Measurements from ENCODE around the gene CAPS.

Gene CAPS

DNA sequence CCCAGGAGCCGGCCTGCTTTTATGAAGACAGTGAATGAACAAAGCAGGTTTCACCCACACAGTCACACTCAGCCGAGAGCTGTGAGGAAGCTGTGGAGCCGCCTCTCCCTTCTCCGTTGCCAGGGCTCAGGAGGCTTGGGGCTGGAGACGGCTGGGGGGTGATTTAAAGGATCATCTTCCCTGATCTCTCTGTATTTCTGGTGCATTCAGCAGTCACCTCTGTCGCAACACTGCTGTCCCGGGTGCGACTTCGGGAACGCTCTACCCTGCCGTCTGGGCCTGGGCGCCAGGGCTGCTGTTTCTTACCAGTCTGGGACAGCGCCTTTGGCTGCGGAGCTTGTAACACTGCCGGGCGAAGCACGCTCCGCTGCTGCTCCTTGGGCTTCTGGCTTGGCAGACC is 18.1 kb downstream of the CAPS start:
- no peak for ATAC-seq
- TF ChIP-seq SNAI2 (CRISPR knock-in tag; IDR thresholded peaks at IDR 0.05), result no peak
- TF ChIP-seq ESRRG (CRISPR knock-in tag; IDR thresholded peaks at IDR 0.05), result no peak
- TF ChIP-seq ZFP30 (CRISPR knock-in tag; IDR thresholded peaks at IDR 0.05), result no peak
- TF ChIP-seq ARNTL (CRISPR knock-in tag; IDR thresholded peaks at IDR 0.05; ENCODE audit: borderline replicate concordance, low read depth), result no peak
- no peak for TF ChIP-seq TOX (CRISPR knock-in tag; IDR thresholded peaks at IDR 0.05; ENCODE audit: borderline replicate concordance)
- no peak for TF ChIP-seq TCF4 (CRISPR knock-in tag; IDR thresholded peaks at IDR 0.05; ENCODE audit: borderline replicate concordance)
- TF ChIP-seq PPARA (CRISPR knock-in tag; IDR thresholded peaks at IDR 0.05; ENCODE audit: borderline replicate concordance), result no peak
- TF ChIP-seq GLIS3 (CRISPR knock-in tag; IDR thresholded peaks at IDR 0.05), result no peak
- TF ChIP-seq ZNF70 (CRISPR knock-in tag; IDR thresholded peaks at IDR 0.05), result no peak
- TF ChIP-seq ZFP3 (CRISPR knock-in tag; IDR thresholded peaks at IDR 0.05), result no peak
- TF ChIP-seq OSR1 (CRISPR knock-in tag; IDR thresholded peaks at IDR 0.05), result no peak
- no peak for TF ChIP-seq CSDC2 (CRISPR knock-in tag; IDR thresholded peaks at IDR 0.05)
- TF ChIP-seq, protein P1, sequence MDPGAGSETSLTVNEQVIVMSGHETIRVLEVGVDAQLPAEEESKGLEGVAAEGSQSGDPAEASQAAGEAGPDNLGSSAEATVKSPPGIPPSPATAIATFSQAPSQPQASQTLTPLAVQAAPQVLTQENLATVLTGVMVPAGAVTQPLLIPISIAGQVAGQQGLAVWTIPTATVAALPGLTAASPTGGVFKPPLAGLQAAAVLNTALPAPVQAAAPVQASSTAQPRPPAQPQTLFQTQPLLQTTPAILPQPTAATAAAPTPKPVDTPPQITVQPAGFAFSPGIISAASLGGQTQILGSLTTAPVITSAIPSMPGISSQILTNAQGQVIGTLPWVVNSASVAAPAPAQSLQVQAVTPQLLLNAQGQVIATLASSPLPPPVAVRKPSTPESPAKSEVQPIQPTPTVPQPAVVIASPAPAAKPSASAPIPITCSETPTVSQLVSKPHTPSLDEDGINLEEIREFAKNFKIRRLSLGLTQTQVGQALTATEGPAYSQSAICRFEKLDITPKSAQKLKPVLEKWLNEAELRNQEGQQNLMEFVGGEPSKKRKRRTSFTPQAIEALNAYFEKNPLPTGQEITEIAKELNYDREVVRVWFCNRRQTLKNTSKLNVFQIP (CRISPR knock-in tag; IDR thresholded peaks at IDR 0.05; ENCODE audit: borderline replicate concordance, low read depth), result no peak
- no peak for TF ChIP-seq BACH2 (CRISPR knock-in tag; IDR thresholded peaks at IDR 0.05; ENCODE audit: borderline replicate concordance)
- TF ChIP-seq, protein P2, sequence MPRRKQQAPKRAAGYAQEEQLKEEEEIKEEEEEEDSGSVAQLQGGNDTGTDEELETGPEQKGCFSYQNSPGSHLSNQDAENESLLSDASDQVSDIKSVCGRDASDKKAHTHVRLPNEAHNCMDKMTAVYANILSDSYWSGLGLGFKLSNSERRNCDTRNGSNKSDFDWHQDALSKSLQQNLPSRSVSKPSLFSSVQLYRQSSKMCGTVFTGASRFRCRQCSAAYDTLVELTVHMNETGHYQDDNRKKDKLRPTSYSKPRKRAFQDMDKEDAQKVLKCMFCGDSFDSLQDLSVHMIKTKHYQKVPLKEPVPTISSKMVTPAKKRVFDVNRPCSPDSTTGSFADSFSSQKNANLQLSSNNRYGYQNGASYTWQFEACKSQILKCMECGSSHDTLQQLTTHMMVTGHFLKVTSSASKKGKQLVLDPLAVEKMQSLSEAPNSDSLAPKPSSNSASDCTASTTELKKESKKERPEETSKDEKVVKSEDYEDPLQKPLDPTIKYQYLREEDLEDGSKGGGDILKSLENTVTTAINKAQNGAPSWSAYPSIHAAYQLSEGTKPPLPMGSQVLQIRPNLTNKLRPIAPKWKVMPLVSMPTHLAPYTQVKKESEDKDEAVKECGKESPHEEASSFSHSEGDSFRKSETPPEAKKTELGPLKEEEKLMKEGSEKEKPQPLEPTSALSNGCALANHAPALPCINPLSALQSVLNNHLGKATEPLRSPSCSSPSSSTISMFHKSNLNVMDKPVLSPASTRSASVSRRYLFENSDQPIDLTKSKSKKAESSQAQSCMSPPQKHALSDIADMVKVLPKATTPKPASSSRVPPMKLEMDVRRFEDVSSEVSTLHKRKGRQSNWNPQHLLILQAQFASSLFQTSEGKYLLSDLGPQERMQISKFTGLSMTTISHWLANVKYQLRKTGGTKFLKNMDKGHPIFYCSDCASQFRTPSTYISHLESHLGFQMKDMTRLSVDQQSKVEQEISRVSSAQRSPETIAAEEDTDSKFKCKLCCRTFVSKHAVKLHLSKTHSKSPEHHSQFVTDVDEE (CRISPR knock-in tag; IDR thresholded peaks at IDR 0.05), result no peak
- TF ChIP-seq ZC3H10 (CRISPR knock-in tag; IDR thresholded peaks at IDR 0.05), result no peak
- TF ChIP-seq, protein P3, sequence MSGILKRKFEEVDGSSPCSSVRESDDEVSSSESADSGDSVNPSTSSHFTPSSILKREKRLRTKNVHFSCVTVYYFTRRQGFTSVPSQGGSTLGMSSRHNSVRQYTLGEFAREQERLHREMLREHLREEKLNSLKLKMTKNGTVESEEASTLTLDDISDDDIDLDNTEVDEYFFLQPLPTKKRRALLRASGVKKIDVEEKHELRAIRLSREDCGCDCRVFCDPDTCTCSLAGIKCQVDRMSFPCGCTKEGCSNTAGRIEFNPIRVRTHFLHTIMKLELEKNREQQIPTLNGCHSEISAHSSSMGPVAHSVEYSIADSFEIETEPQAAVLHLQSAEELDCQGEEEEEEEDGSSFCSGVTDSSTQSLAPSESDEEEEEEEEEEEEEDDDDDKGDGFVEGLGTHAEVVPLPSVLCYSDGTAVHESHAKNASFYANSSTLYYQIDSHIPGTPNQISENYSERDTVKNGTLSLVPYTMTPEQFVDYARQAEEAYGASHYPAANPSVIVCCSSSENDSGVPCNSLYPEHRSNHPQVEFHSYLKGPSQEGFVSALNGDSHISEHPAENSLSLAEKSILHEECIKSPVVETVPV (CRISPR knock-in tag; IDR thresholded peaks at IDR 0.05), result no peak
- TF ChIP-seq ISL1 (CRISPR knock-in tag; IDR thresholded peaks at IDR 0.05), result no peak
- no peak for TF ChIP-seq ZNF8 (CRISPR knock-in tag; IDR thresholded peaks at IDR 0.05)
- TF ChIP-seq RARB (CRISPR knock-in tag; IDR thresholded peaks at IDR 0.05), result no peak

DNA sequence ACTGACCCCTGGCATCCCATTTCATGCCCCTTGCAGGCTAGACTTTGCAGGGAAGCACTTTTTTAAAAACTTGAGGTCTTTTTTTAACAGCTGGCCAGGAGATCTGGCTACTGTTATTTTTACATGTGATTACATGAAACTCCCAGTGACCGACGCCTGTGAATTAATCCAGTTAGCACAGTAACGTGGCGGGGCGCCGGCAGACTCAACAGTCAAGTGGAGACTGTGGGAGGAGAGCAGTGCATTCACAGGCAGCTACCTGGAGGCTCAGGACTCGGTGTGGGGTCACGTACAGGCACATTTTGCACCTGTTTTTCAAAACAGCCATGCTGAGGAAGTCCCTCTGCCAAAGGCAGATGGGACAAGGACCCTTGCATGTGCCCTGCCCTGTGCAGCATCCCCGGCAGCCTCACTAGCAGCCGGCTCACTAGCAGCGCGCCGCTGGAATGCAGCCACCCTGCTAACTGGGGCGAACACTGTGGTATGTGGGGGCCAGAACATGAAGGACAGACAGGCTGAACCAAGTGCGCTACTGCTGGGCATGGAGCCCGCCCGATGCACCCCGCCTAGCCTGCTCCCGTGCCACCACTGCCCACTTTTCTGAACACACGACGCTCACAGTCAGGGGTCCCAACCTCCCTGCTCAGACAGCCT is 18.7 kb downstream of the CAPS start:
- TF ChIP-seq SNAI2 (CRISPR knock-in tag; IDR thresholded peaks at IDR 0.05) (no peak), ZNF565 (CRISPR knock-in tag; conservative IDR thresholded peaks at IDR 0.05; ENCODE audit: low read depth) (no peak), ESRRG (CRISPR knock-in tag; IDR thresholded peaks at IDR 0.05) (no peak), ZNF8 (CRISPR knock-in tag; IDR thresholded peaks at IDR 0.05) (no peak), OSR1 (CRISPR knock-in tag; IDR thresholded peaks at IDR 0.05) (no peak), ZC3H10 (CRISPR knock-in tag; IDR thresholded peaks at IDR 0.05) (no peak), ISL1 (CRISPR knock-in tag; IDR thresholded peaks at IDR 0.05) (no peak), BACH2 (CRISPR knock-in tag; IDR thresholded peaks at IDR 0.05; ENCODE audit: borderline replicate concordance) (no peak), ZFP3 (CRISPR knock-in tag; IDR thresholded peaks at IDR 0.05) (no peak), ZFP30 (CRISPR knock-in tag; IDR thresholded peaks at IDR 0.05) (no peak), RARB (CRISPR knock-in tag; IDR thresholded peaks at IDR 0.05) (no peak)
- TF ChIP-seq, protein P4, sequence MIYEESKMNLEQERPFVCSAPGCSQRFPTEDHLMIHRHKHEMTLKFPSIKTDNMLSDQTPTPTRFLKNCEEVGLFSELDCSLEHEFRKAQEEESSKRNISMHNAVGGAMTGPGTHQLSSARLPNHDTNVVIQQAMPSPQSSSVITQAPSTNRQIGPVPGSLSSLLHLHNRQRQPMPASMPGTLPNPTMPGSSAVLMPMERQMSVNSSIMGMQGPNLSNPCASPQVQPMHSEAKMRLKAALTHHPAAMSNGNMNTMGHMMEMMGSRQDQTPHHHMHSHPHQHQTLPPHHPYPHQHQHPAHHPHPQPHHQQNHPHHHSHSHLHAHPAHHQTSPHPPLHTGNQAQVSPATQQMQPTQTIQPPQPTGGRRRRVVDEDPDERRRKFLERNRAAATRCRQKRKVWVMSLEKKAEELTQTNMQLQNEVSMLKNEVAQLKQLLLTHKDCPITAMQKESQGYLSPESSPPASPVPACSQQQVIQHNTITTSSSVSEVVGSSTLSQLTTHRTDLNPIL (CRISPR knock-in tag; IDR thresholded peaks at IDR 0.05; ENCODE audit: low read depth), result no peak
- TF ChIP-seq, protein P2 (CRISPR knock-in tag; IDR thresholded peaks at IDR 0.05), result no peak
- TF ChIP-seq, protein P1 (CRISPR knock-in tag; IDR thresholded peaks at IDR 0.05; ENCODE audit: borderline replicate concordance, low read depth), result no peak
- TF ChIP-seq, protein P3 (CRISPR knock-in tag; IDR thresholded peaks at IDR 0.05), result no peak
- TF ChIP-seq, protein P5, sequence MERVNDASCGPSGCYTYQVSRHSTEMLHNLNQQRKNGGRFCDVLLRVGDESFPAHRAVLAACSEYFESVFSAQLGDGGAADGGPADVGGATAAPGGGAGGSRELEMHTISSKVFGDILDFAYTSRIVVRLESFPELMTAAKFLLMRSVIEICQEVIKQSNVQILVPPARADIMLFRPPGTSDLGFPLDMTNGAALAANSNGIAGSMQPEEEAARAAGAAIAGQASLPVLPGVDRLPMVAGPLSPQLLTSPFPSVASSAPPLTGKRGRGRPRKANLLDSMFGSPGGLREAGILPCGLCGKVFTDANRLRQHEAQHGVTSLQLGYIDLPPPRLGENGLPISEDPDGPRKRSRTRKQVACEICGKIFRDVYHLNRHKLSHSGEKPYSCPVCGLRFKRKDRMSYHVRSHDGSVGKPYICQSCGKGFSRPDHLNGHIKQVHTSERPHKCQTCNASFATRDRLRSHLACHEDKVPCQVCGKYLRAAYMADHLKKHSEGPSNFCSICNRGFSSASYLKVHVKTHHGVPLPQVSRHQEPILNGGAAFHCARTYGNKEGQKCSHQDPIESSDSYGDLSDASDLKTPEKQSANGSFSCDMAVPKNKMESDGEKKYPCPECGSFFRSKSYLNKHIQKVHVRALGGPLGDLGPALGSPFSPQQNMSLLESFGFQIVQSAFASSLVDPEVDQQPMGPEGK (CRISPR knock-in tag; IDR thresholded peaks at IDR 0.05; ENCODE audit: borderline replicate concordance), result no peak
- ATAC-seq, result no peak
